Measurements from ENCODE around the gene TOR1AIP2.

GRCh38 chr1:179925302-179925701 is 47.7 kb upstream of the TOR1AIP2 start:
- no peak for TF ChIP-seq CTCF (conservative IDR thresholded peaks at IDR 0.05 in 1 of 2, IDR thresholded peaks at IDR 0.05 in 1 of 2; ENCODE audit: extremely low read depth in 1 of 2, insufficient read depth in 1 of 2, low read depth in 1 of 2, low read length in 2 of 2)
- no peak for TF ChIP-seq EZH2 (IDR thresholded peaks at IDR 0.05; ENCODE audit: borderline replicate concordance, low read length)

Measured in mammary epithelial cell (primary cell).